Cerebellar nuclear complex (tissue), 1 donor: ENCODE data around the gene KCNN3.

Experiments used
- DNase-seq, 2 experiments: peaks; one replicate each; lab custom pipeline; 2025; lab: John Stamatoyannopoulos, UW

The KCNN3 gene

GRCh38 chr1:154860156-154860870 lies 9.8 kb downstream of the KCNN3 start:
- DNase-seq, result no peak

DNA sequence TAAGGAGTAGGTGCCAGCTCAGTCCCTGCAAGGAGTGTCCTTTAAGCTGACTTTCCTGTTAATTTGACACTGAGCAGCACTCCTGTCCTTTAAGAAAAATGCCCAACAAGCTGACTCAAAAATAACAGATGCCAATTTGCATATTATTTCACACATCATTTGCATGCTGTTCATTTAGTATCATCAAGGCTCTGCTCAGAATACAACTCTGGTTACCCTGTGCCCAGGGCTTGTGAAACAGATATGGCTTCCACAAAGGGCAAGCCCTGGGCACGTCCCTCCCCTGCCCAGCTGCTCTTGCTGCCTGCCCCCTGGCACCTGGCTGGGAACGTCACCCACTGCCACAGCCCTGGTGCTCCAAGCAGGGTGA lies 10.3 kb downstream of the KCNN3 start:
- no peak for DNase-seq

GRCh38 chr1:154859151-154859785 lies 10.8 kb downstream of the KCNN3 start:
- no peak for DNase-seq

DNA sequence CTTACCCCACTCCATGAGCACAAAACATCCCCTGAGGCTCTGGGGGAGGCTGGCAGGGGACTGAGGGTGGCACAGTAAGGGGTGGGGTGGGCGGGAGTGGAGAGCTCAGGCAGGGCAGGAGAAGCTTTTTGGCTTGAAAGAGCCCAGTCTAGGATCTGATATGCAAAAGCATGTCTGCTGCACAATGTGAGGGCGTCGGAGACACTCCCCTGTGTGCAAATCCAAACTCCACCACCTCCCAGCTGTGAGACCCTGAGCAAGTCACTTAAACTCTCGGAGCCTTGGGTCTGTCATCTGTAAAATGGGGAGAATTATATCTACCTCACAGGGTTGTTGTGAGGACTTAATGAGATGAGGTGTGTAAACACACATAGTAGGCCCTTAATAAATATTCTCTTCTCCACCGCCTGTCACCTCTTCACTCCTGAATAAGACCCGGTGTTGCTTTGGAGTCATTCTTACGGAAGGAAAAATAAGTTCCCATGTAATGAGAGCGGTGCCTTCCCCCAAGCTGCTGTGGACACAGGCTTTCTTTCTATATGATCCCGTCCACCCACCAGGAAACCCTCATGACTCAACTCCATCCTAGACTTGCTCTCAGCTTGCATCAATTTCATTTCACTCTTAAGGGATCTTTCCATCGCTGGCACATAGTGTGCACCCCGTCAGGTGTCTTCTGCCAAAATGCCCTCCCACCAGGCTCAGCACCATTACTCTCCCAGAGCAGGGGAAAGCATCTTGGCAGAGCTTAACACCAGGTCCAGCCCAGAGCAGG lies 12.5 kb downstream of the KCNN3 start:
- DNase-seq, result no peak

- DNase-seq, result no peak
Observed at GRCh38 chr1:154857022-154857421, 13.1 kb downstream of the KCNN3 start.

DNA sequence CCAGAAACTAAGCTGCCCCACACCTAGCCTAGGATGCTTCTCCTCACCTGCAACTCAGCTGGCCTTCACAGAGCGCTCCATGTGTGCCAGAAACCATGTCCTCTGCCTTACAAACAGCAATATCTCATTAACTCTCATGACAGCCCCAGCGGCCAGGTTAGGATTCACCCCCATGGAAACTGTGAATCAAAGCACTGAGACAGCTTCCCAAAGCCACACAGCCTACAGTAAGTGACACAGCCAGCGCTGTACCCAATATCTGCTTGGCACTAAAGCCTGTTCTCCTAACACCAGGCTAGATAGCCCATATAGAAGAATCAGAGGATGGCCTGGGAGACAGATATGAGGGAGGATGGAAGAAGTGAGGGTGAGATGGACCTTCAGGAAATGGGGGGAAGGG lies 13.5 kb downstream of the KCNN3 start:
- no peak for DNase-seq

DNA sequence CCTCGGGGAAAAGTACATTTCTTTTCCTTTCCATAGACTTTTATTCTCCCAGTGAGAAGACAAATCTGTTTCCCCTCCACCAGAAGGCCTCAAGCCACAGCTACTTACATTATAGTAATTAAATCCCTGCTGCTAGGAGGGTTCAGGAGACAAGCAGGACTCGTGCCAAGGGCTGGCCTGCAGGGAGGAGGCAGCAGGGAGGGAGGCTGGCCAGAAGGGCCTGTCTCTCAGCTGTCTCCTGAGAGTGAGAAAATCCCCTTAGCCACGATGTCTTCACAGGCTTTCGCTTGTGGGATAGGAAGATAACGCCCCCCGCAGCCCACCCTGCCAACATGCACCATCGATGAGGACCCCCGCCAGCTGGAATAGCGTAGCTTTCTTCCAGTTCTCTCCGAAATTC lies 14.0 kb downstream of the KCNN3 start:
- DNase-seq, result peak in 1 of 2 experiments; percentile 26

DNA sequence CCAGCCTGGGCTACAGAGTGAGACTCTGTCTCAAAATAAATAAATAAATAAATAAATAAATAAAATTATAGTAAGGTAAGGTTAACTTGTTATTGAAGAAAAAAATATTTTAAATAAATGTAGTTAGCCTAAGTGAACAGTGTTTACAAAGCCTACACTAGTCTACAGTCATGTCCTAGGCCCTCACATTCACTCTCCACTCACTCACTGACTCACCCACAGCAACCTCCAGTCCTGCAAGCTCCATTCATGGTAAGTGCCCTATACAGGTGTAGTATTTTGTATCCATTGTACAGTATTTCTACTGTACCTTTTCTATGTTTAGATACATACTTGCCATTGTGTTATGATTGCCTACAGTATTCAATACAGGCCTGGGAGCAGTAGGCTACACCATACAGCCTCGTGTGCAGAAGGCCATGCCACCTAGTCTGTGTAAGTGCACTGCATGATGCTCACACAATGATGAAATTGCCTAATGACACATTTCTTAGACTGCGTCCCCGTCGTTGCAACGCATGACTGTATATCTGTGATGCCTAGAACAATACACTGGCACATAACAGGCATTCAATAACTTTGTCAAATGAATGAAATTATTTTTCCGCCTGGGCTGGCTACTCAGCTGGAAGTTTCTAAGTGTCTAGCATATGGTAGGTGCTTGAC lies 14.8 kb downstream of the KCNN3 start:
- DNase-seq, result no peak

- no peak for DNase-seq
Observed at GRCh38 chr1:154852845-154853244, 17.2 kb downstream of the KCNN3 start.

- DNase-seq, result no peak
Observed at GRCh38 chr1:154851392-154852177, 18.5 kb downstream of the KCNN3 start.

- DNase-seq, result no peak
Observed at GRCh38 chr1:154849645-154850131, 20.4 kb downstream of the KCNN3 start.

DNA sequence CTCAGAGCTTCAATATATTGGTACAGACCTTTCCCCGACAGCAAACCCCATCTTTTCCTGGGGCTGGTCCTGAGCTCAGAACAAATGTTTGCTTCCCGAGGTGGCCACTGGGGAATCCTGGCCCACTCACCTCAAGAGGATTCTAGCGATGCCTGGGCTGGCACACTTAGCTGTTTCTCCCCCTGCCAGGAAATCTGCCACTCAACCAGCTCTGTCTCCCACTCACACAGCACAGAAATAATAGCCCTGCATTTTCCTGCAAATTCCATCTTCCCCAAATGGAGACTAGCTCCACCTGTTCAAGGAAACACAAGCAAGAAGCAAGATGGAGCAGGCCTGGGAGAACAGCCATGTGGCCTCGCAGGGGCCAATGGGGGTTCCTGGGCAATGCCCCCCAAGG lies 21.1 kb downstream of the KCNN3 start:
- DNase-seq, result no peak

DNA sequence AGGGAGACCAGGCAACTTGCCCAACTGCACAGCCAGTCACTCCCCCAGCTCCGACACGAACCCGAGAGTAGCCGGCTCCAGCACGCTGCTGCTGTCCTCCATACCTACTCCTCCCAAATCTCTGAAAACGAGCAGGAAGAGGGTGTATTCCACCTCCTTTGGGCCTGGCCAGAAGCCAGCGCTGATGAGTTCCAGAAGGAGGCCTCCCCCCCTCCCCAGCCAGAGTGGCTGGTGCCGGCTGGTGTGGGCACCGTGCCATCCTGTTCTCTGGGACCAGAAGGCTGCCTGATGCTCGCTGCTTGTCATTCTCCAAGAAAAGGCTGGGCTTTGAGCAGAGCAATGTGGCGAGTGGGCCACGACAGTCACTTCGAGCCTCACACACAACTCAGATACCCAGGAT lies 22.2 kb downstream of the KCNN3 start:
- peak in 1 of 2 experiments; percentile 10 for DNase-seq

- no peak for DNase-seq
Observed at GRCh38 chr1:154846565-154847442, 23.3 kb downstream of the KCNN3 start.

DNA sequence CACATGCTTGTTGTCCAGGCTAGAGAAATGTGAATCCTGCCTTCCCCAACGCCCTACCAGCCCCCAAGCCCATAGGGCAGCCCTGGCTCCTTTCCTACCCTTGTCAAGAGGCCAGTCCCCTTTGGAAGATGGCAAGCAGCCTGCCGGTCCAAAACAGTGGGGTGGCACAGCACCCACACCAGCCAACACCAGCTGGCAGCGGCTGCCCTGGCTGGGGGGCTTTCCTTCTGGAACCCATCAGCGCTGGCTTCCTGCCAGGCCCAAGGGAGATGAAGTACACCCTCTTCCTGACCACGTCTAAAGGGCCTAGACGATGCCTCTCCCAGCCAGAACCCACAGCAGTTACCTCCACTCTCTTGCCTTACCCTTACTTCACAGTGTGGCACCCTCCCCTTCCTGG lies 24.2 kb downstream of the KCNN3 start:
- DNase-seq, result no peak

GRCh38 chr1:154845174-154845573 lies 24.9 kb downstream of the KCNN3 start:
- DNase-seq, result no peak

DNA sequence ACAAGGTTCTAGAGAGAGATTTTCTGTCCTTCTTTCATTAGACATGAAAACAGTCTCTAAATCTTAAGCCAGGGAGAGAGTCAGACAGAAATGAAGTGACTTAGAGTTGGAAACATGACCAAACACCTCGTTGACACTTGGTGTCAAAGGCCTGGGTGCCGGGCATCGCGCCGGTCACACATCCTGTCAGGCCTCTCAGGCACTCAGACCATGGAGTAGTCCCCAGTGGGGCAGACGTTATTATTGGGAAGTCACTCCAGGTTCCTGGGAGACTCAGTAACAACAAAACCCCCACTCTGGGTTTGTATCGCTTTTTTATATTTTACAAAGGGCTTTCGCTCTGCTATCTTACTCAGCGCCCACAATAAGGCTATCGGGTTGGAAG lies 25.8 kb downstream of the KCNN3 start:
- DNase-seq, result no peak

- no peak for DNase-seq
Observed at GRCh38 chr1:154843636-154844296, 26.3 kb downstream of the KCNN3 start.

- no peak for DNase-seq
Observed at GRCh38 chr1:154842635-154843034, 27.4 kb downstream of the KCNN3 start.

- DNase-seq, result no peak
Observed at GRCh38 chr1:154841384-154841783, 28.7 kb downstream of the KCNN3 start.
